A673 (cell line): Measurements from ENCODE around the gene PDE4B. TPM values are rescaled to one million over a fixed set of nuclear protein-coding genes. Genes with fewer than 3 reads are reported as not detected.

Experiments
- BruUV-seq: library from RNA; stranded (reverse); fragments of 400-500 nt; replicated peaks from 2 replicates; lab custom pipeline; 2021; lab: Mats Ljungman, UMichigan
- CTCF ChIA-PET: fragments of 300-600 bp; sonication (Branson Sonifier 250); formaldehyde crosslinking; loops from one replicate; lab custom pipeline; 2022; ENCODE audit warnings: antibody characterized with exemption; lab: Charles Lee
- POLR2A ChIA-PET: fragments of 300-600 bp; sonication (Branson Sonifier 250); formaldehyde crosslinking; loops from one replicate; lab custom pipeline; 2022; ENCODE audit warnings: antibody characterized with exemption; ENCODE audit not compliant: low non-redundant PET; lab: Charles Lee
- DNase-seq: peaks from one replicate; pipeline ENCODE4 v3.0.0-alpha.2; 2015; ENCODE audit warnings: low spot score
- H3K27ac ChIP-seq: fragments of 200-600 bp; sonication (generic); 2 replicates; pipeline ENCODE4 v1.5.1; 2016; ENCODE audit warnings: mixed run types, low read depth, mild to moderate bottlenecking, mixed read lengths, antibody characterized with exemption, low read length; ENCODE audit not compliant: poor library complexity, severe bottlenecking
- H3K27me3 ChIP-seq: fragments of 200-600 bp; sonication (generic); replicated peaks from 2 replicates; pipeline ENCODE4 v1.6.1; 2017; ENCODE audit warnings: mixed run types, low read depth, mild to moderate bottlenecking, mixed read lengths, antibody characterized with exemption, low read length; ENCODE audit not compliant: insufficient read depth, poor library complexity
- H3K36me3 ChIP-seq: fragments of 200-600 bp; sonication (generic); 2 replicates; pipeline ENCODE4 v1.6.1; 2016; ENCODE audit warnings: mixed run types, mild to moderate bottlenecking, mixed read lengths, antibody characterized with exemption, low read length; ENCODE audit not compliant: insufficient read depth, poor library complexity, severe bottlenecking
- H3K4me1 ChIP-seq: fragments of 200-600 bp; sonication (generic); 2 replicates; pipeline ENCODE4 v1.6.1; 2017; ENCODE audit warnings: mixed run types, mild to moderate bottlenecking, mixed read lengths, antibody characterized with exemption, low read length; ENCODE audit not compliant: insufficient read depth, poor library complexity, severe bottlenecking
- H3K4me3 ChIP-seq: fragments of 200-600 bp; sonication (generic); 2 replicates; pipeline ENCODE4 v1.5.1; 2016; ENCODE audit warnings: low read depth, mixed run types, mild to moderate bottlenecking, mixed read lengths, low read length; ENCODE audit not compliant: poor library complexity, severe bottlenecking
- H3K9me3 ChIP-seq: fragments of 200-600 bp; sonication (generic); 2 replicates; pipeline ENCODE4 v1.6.1; 2016; ENCODE audit warnings: mixed run types, low read depth, mild to moderate bottlenecking, mixed read lengths, antibody characterized with exemption, low read length; ENCODE audit not compliant: poor library complexity, severe bottlenecking
- EZH2 ChIP-seq: fragments of 200-600 bp; sonication (generic); IDR thresholded peaks from 2 replicates; pipeline ENCODE4 v1.6.1; 2017; ENCODE audit warnings: borderline replicate concordance, low read depth, mild to moderate bottlenecking, mixed read lengths, antibody characterized with exemption, low read length; ENCODE audit not compliant: poor library complexity, severe bottlenecking
- intact Hi-C: fragments of 100-400 bp; cut with micrococcal nuclease; formaldehyde crosslinking; loops from one replicate; pipeline ENCODE4 v1.10.0; 2022; ENCODE audit not compliant: unreplicated experiment
- total RNA-seq: library from RNA; stranded (reverse); gene quantifications from 2 replicates; pipeline ENCODE4 v1.2.3, GENCODE V29; 2021
- TF ChIP-seq, protein P1 (sequence below): fragments of 300-800, 200-600 bp; sonication (generic); conservative IDR thresholded peaks from 2 replicates; pipeline ENCODE4 v1.5.1; 2017; ENCODE audit warnings: low read depth, mild to moderate bottlenecking, antibody characterized with exemption, low read length, moderate library complexity, mixed read lengths

The PDE4B gene
- total RNA-seq, 1 experiment from 2014 or later, result 20.0 TPM

DNA sequence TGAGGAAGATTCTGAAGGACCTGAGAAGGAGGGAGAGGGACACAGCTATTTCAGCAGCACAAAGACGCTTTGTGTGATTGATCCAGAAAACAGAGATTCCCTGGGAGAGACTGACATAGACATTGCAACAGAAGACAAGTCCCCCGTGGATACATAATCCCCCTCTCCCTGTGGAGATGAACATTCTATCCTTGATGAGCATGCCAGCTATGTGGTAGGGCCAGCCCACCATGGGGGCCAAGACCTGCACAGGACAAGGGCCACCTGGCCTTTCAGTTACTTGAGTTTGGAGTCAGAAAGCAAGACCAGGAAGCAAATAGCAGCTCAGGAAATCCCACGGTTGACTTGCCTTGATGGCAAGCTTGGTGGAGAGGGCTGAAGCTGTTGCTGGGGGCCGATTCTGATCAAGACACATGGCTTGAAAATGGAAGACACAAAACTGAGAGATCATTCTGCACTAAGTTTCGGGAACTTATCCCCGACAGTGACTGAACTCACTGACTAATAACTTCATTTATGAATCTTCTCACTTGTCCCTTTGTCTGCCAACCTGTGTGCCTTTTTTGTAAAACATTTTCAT is 579.9 kb downstream of the PDE4B start:
- peaks cover 5% of the 10 kb centered on the region for H3K4me1 ChIP-seq
- intact Hi-C loops, result no loop called here
- no TSS peak for BruUV-seq
- no peak overlapping the region for H3K27ac ChIP-seq
- DNase-seq, result no peak
- H3K4me3 ChIP-seq, result no peak overlapping the region
- ChIA-PET POLR2A (no interaction called here), CTCF (no interaction called here)
- H3K9me3 ChIP-seq, result no peaks in the 10 kb centered on the region
- no peaks in the 10 kb centered on the region for H3K27me3 ChIP-seq
- no peak for TF ChIP-seq EZH2
- TF ChIP-seq, protein P1, sequence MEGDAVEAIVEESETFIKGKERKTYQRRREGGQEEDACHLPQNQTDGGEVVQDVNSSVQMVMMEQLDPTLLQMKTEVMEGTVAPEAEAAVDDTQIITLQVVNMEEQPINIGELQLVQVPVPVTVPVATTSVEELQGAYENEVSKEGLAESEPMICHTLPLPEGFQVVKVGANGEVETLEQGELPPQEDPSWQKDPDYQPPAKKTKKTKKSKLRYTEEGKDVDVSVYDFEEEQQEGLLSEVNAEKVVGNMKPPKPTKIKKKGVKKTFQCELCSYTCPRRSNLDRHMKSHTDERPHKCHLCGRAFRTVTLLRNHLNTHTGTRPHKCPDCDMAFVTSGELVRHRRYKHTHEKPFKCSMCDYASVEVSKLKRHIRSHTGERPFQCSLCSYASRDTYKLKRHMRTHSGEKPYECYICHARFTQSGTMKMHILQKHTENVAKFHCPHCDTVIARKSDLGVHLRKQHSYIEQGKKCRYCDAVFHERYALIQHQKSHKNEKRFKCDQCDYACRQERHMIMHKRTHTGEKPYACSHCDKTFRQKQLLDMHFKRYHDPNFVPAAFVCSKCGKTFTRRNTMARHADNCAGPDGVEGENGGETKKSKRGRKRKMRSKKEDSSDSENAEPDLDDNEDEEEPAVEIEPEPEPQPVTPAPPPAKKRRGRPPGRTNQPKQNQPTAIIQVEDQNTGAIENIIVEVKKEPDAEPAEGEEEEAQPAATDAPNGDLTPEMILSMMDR, result no peak
- peaks cover 47% of the 10 kb centered on the region for H3K36me3 ChIP-seq

DNA sequence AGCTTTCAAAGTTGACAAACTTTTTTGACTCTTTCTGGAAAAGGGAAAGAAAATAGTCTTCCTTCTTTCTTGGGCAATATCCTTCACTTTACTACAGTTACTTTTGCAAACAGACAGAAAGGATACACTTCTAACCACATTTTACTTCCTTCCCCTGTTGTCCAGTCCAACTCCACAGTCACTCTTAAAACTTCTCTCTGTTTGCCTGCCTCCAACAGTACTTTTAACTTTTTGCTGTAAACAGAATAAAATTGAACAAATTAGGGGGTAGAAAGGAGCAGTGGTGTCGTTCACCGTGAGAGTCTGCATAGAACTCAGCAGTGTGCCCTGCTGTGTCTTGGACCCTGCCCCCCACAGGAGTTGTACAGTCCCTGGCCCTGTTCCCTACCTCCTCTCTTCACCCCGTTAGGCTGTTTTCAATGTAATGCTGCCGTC is 580.5 kb downstream of the PDE4B start:
- POLR2A ChIA-PET, result no interaction called here
- CTCF ChIA-PET, result no interaction called here
- H3K36me3 ChIP-seq, result peaks cover 41% of the 10 kb centered on the region
- H3K9me3 ChIP-seq, result no peaks in the 10 kb centered on the region
- H3K27me3 ChIP-seq, result no peaks in the 10 kb centered on the region
- no peak for TF ChIP-seq EZH2
- TF ChIP-seq, protein P1, result no peak
- intact Hi-C loops, result no loop called here
- H3K27ac ChIP-seq, result no peak overlapping the region
- DNase-seq, result no peak
- no peak overlapping the region for H3K4me3 ChIP-seq
- no TSS peak for BruUV-seq
- peaks cover 5% of the 10 kb centered on the region for H3K4me1 ChIP-seq

DNA sequence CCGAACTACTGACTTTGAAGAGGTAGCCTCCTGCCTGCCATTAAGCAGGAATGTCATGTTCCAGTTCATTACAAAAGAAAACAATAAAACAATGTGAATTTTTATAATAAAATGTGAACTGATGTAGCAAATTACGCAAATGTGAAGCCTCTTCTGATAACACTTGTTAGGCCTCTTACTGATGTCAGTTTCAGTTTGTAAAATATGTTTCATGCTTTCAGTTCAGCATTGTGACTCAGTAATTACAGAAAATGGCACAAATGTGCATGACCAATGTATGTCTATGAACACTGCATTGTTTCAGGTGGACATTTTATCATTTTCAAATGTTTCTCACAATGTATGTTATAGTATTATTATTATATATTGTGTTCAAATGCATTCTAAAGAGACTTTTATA is 581.5 kb downstream of the PDE4B start:
- TF ChIP-seq, protein P1, result no peak
- TF ChIP-seq EZH2, result no peak
- no TSS peak for BruUV-seq
- intact Hi-C loops, result no loop called here
- Histone ChIP-seq H3K9me3 (no peaks in the 10 kb centered on the region), H3K36me3 (peaks cover 31% of the 10 kb centered on the region), H3K27ac (no peak overlapping the region), H3K27me3 (no peaks in the 10 kb centered on the region), H3K4me1 (peaks cover 5% of the 10 kb centered on the region), H3K4me3 (no peak overlapping the region)
- CTCF ChIA-PET, result no interaction called here
- no peak for DNase-seq
- POLR2A ChIA-PET, result no interaction called here
